ACC112 (cell line): ENCODE measurements around the gene AOAH.

Source experiments
- H2AFZ ChIP-seq: fragments of 200-600 bp; sonication (generic); one replicate; pipeline ENCODE4 v1.6.0; 2017; ENCODE audit warnings: antibody characterized with exemption, low read length; ENCODE audit not compliant: unreplicated experiment
- H3K27ac ChIP-seq: fragments of 200-600 bp; sonication (generic); 2 replicates; pipeline ENCODE4 v1.5.1; 2014; ENCODE audit warnings: low read depth, mild to moderate bottlenecking, antibody characterized with exemption, low read length, moderate library complexity
- H3K27me3 ChIP-seq: fragments of 200-600 bp; sonication (generic); 2 replicates; pipeline ENCODE4 v1.6.1; 2014; ENCODE audit warnings: mild to moderate bottlenecking, antibody characterized with exemption, low read length, moderate library complexity, mixed read lengths; ENCODE audit not compliant: insufficient read depth
- H3K36me3 ChIP-seq: fragments of 200-600 bp; sonication (generic); 2 replicates; pipeline ENCODE4 v1.6.1; 2016; ENCODE audit warnings: mild to moderate bottlenecking, antibody characterized with exemption, low read length, moderate library complexity, mixed read lengths; ENCODE audit not compliant: insufficient read depth
- H3K4me1 ChIP-seq: fragments of 200-600 bp; sonication (generic); one replicate; pipeline ENCODE4 v1.6.1; 2016; ENCODE audit warnings: low read length, mixed read lengths; ENCODE audit not compliant: insufficient read depth, unreplicated experiment, control insufficient read depth
- H3K4me3 ChIP-seq: fragments of 200-600 bp; sonication (generic); 2 replicates; pipeline ENCODE4 v1.5.1; 2014; ENCODE audit warnings: mild to moderate bottlenecking, low read depth, low read length
- H3K79me2 ChIP-seq: fragments of 200-600 bp; sonication (generic); one replicate; pipeline ENCODE4 v1.6.0; 2016; ENCODE audit warnings: low read length; ENCODE audit not compliant: control insufficient read depth, unreplicated experiment, insufficient read depth

The AOAH gene

DNA sequence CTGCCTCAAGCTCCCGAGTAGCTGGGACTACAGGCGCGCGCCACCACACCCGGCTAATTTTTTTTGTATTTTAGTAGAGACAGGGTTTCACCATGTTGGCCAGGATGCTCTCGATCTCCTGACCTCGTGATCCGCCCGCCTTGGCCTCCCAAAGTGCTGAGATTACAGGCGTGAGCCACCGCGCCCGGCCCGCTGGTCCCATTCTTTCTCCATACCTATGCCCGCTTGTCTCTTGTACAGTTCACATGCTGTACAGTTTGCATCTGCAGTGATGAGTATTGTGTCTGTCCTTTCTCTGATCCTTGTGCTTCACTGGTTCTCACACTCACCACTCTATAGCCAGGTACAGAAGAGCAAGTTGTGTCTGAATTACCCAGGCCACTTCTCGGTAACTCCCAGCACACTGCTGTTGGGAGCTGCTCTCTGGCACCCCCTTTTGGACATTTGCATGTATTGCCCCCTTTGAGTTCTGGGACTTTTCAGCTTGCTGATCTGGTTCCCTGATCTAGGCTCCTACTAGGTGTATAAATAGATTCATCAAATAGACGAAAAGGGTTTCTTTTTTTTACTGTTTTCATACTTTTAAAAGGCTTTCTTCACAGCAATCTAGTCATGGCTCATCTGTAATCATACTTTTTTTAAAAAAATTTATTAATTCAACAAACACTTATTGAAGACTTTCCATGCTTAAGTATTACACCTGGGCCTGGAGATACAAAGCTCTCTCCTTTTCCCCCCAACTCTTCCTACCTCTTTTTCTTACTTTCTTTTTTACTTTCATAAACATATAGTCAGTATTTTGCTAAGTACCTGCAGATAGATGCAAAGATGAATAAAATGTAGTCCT lies 53.5 kb downstream of the AOAH start:
- Histone ChIP-seq H3K36me3 (no peaks in the 10 kb centered on the region), H3K79me2 (no peaks in the 10 kb centered on the region), H2AFZ (no peak overlapping the region), H3K27ac (no peak overlapping the region), H3K27me3 (peaks cover 11% of the 10 kb centered on the region), H3K4me3 (no peak overlapping the region), H3K4me1 (no peaks in the 10 kb centered on the region)

DNA sequence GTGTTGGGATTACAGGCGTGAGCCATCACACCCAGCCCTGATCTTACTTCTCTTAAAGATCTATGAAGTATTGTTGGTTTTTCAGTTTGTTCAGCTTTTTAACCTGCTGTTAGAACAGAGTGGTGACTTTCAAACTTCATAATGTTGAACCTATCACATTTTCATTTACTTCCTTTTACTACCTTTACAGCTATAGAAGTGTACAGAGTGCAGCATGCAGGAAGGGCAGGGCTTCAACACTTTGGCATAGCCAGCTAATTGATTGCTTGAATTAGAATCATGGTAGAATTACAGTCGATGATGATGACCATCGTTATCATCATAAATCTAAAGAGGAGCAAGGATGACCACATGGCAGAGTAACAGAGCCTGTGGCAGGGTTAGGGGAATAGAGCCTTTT lies 55.5 kb downstream of the AOAH start:
- H3K27ac ChIP-seq = no peak overlapping the region
- no peaks in the 10 kb centered on the region for H3K36me3 ChIP-seq
- H3K79me2 ChIP-seq = no peaks in the 10 kb centered on the region
- H2AFZ ChIP-seq = no peak overlapping the region
- no peaks in the 10 kb centered on the region; the same call in 1 of the 2 replicates for H3K27me3 ChIP-seq
- no peaks in the 10 kb centered on the region for H3K4me1 ChIP-seq
- H3K4me3 ChIP-seq = no peak overlapping the region

DNA sequence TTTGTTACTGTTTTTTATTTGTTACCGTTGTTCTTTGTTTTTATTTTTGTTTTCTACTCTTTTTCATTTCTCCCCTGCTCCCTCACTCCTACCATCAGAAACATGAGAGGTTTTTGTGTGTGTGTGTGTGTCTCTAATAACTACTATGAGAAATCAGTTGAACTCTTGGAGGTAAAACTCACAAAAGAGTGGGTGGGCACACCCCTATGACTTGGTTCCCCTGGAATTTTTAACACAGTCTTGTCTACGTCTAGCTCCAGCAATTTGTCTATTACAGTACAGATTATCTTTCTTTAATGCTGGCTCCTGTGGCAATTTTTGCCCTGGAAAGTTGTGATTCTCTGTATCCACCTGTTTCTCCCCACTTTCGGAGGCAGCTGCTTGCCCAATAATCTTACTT lies 56.2 kb downstream of the AOAH start:
- Histone ChIP-seq H3K4me3 (no peak overlapping the region), H3K79me2 (no peaks in the 10 kb centered on the region), H3K4me1 (no peaks in the 10 kb centered on the region), H3K27me3 (no peaks in the 10 kb centered on the region), H3K36me3 (no peaks in the 10 kb centered on the region), H2AFZ (no peak overlapping the region), H3K27ac (no peak overlapping the region)

DNA sequence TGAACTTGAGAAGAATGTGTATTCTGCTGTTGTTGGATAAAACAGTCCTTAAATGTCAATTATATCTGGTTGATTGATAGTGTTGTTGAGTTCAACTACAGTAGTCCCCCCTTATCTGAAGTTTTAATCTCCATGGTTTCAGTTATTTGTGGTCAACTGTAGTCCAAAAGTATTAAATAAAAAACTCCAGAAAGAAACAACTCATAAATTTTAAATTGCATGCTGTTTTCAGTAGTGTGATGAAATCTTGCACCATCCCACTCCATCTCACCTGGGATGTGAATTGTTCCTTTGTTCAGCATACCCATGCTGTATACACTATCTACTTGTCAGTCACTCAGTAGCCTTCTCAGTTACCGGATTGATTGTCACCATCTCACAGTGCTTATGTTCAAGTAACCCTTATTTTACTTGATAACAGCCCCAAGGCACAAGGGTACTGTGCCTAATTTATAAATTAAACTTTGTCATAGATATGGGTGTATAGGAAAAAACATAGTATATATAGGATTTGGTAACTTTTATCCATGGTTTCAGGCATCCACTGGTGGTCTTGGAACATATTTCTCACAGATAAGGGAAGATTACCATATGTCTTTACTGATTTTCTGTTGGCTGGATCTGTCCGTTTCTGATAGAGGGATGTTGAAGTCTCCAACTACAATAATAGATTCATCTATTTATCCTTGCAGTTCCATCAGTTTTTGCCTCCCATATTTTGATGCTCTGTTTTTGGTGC lies 57.1 kb downstream of the AOAH start:
- no peak overlapping the region for H2AFZ ChIP-seq
- H3K4me3 ChIP-seq = no peak overlapping the region
- no peak overlapping the region for H3K27ac ChIP-seq

DNA sequence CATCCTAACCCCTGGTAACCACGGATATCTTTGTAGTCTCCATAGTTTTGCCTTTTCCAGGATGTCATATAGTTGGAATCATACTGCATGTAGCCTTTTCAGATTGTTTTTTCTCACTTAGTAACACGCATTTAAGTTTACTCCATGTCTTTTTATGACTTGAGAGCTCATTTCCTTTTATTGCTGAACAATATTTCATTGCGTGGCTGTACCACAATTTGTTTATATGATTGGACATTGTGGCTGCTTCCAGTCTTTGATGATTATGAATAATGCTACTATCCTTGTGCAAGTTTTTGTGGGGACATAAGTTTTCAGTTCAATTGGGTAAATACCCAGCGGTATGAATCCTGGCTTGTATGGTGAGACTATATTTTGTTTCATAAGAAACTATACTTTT lies 60.8 kb downstream of the AOAH start:
- H3K4me1 ChIP-seq = peaks cover 18% of the 10 kb centered on the region
- no peaks in the 10 kb centered on the region for H3K27me3 ChIP-seq
- no peak overlapping the region for H3K4me3 ChIP-seq
- no peaks in the 10 kb centered on the region for H3K36me3 ChIP-seq
- H2AFZ ChIP-seq = no peak overlapping the region
- no peak overlapping the region for H3K27ac ChIP-seq
- H3K79me2 ChIP-seq = no peaks in the 10 kb centered on the region

More for the DNA sequence above, 57.1 kb downstream of the AOAH start:
- no peaks in the 10 kb centered on the region for H3K36me3 ChIP-seq
- H3K4me1 ChIP-seq = no peaks in the 10 kb centered on the region
- H3K27me3 ChIP-seq = no peaks in the 10 kb centered on the region
- no peaks in the 10 kb centered on the region for H3K79me2 ChIP-seq

DNA sequence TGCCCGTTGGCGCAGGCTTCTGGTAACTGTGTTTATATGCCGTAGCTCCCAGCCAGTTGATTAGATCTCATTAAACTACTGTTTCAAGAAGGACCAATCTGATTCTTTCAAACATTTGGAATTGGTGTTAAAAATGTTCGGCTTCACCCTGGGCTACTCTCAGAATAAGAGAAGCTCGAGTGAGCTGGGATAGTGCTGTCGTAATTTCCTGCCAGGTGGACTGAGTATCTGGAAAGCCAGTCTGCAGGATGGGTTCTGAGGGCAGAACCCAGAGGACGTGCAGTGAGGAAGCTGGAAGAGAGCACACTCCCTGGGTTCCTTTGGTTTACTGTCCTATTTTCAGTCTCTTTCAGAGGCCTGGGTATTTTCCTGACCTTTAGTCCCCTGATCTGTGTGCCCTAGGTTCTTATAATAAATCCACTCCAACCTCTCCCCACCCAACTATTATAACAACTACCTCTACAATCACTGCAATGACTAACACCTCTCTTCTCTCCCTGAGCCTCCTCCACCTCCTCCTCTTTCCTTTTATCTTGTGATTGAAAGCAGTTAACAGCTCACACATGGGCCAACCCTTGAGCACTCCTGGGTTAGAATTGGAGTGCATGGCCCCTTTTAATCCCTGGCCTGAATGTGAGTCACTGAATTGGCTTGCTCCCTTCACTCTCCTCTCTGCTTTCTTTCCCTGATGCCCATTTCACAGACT lies 63.0 kb downstream of the AOAH start:
- H3K27ac ChIP-seq = no peak overlapping the region
- no peaks in the 10 kb centered on the region for H3K36me3 ChIP-seq
- H3K79me2 ChIP-seq = no peaks in the 10 kb centered on the region
- H3K4me3 ChIP-seq = no peak overlapping the region
- peaks cover 28% of the 10 kb centered on the region for H3K4me1 ChIP-seq
- no peaks in the 10 kb centered on the region for H3K27me3 ChIP-seq
- H2AFZ ChIP-seq = no peak overlapping the region

DNA sequence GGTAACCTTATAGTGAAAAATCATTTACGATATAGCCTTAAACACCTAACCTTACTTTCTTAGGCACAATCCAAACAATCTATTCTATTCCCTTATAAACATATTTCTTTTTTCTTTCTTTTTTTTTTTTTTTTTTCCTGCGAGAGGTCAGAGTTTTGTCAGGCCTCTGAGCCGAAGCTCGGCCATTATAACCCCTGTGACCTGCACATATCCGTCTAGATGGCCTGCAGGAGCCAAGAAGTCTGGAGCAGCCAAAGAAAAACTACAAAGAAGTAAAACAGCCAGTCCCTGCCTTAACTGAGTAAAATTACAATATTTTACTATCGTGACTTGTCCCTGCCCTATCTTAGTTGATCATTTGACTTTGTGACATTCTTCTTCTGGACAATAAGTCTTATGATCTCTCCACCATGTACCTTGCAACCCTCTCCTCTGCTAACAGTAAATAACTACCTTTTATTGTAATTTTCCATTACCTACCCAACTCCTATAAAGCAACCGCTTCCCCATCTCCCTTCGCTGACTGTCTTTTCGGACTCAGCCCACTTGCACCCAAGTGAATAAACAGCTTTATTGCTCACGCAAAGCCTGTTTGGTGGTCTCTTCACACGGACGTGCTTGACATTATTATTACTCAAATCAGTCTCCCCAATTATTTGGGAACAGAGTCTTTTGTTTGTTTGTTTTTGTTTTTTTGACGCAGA lies 64.5 kb downstream of the AOAH start:
- H3K79me2 ChIP-seq = no peaks in the 10 kb centered on the region
- H3K36me3 ChIP-seq = no peaks in the 10 kb centered on the region
- H2AFZ ChIP-seq = no peak overlapping the region
- H3K4me3 ChIP-seq = no peak overlapping the region
- H3K27ac ChIP-seq = peak overlapping the region; percentile 94
- H3K4me1 ChIP-seq = peaks cover 28% of the 10 kb centered on the region
- H3K27me3 ChIP-seq = no peaks in the 10 kb centered on the region

DNA sequence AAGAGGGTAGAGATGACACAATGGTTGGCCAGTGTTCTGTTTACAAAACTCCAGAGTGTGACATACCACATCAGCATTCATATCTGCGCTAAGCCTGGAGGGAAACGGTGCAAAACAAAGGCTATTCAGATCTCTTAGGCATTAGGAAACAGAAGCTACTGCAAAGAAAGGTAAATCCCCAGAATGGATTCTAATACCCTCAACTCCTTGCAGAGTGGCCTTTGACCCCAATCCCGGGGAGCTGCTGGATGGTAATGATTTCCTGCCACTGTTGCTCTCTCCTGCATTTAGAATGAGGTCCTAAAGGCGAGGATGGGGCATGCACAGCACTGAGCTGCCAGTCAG lies 65.2 kb downstream of the AOAH start:
- Histone ChIP-seq H3K27ac (peak overlapping the region; percentile 94), H3K4me3 (peak overlapping the region; percentile 28; the same call in 1 of the 2 replicates), H3K36me3 (no peaks in the 10 kb centered on the region), H2AFZ (no peak overlapping the region), H3K27me3 (no peaks in the 10 kb centered on the region), H3K79me2 (no peaks in the 10 kb centered on the region), H3K4me1 (peaks cover 28% of the 10 kb centered on the region)

DNA sequence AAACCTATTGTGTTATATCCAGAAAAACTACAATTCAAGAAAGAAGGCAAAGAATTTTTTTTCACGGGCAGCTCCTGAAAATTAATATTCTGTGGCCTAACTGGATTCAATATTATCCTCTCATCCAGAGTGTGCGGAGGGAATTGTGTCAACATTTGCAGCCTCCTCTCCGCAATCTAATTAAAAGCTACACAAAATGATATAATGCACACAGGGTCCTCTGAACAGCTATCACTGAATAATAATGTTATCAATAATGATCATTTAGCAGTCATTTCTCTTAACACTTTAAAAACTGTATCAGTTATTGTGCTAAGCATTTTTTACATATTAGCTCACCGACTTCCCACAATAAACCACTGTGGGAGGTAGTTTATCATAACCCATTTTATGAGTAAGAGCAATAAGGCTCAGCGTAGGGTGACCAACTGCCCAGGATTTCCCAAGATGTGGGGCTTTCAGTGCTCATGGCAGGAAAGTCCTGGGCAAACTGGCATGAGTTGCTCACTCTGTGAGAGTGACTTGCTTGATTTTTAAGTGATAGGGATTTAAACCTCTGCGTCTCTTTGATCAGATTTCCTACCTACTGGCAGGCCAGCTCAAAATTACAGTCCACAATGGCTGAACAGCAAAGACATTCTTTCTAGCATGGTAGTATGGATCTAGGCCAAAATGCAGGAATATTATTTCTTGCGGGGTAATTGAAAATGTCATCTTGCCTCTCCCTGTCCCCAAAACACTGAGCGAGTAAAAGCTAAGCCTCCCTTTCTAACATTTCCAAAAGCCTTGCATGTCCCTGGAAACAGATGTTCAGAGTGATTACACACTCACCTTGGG lies 65.7 kb downstream of the AOAH start:
- H3K79me2 ChIP-seq = no peaks in the 10 kb centered on the region
- peaks cover 31% of the 10 kb centered on the region for H3K4me1 ChIP-seq
- no peak overlapping the region for H2AFZ ChIP-seq
- no peaks in the 10 kb centered on the region for H3K36me3 ChIP-seq
- peak overlapping the region; percentile 94 for H3K27ac ChIP-seq
- H3K4me3 ChIP-seq = peak overlapping the region; percentile 28; the same call in 1 of the 2 replicates
- no peaks in the 10 kb centered on the region for H3K27me3 ChIP-seq
